ENCODE data around the gene PIAS2.

GRCh38 chr18:46754661-46755292 lies 162.5 kb downstream of the PIAS2 start:
- peak in 2 of 3 experiments; percentile 19 to 32; a peak in 2 of 6 replicates for TF ChIP-seq CTCF (IDR thresholded peaks at IDR 0.05 in 2 of 3, conservative IDR thresholded peaks at IDR 0.05 in 1 of 3; ENCODE audit: insufficient read depth in 2 of 3, low read depth in 1 of 3, low read length in 3 of 3)
- TF ChIP-seq POLR2A (conservative IDR thresholded peaks at IDR 0.05) = no peak
- no peak for TF ChIP-seq SMARCB1 (IDR thresholded peaks at IDR 0.05; ENCODE audit: insufficient read length, low read depth)
- no peak for TF ChIP-seq SMARCA5 (IDR thresholded peaks at IDR 0.05)
- no peak for TF ChIP-seq ZNF780A (CRISPR knock-in tag; IDR thresholded peaks at IDR 0.05)
- no peak for TF ChIP-seq ZBTB33 (CRISPR knock-in tag; IDR thresholded peaks at IDR 0.05)
- TF ChIP-seq MECOM (CRISPR knock-in tag; IDR thresholded peaks at IDR 0.05) = no peak
- TF ChIP-seq ZNF146 (CRISPR knock-in tag; IDR thresholded peaks at IDR 0.05; ENCODE audit: unreplicated experiment) = no peak
- no peak for TF ChIP-seq RFX1 (IDR thresholded peaks at IDR 0.05)
